Medulla oblongata (tissue), 1 donor: ENCODE data around the gene SSTR3.
"Not testable (repeated sequence)": the region's sequence is repeated elsewhere in the genome, so short reads cannot be mapped to it uniquely, and the experiment has no call there.

Experiments used
- DNase-seq: peaks from one replicate; pipeline ENCODE4 v3.0.0-alpha.2; 2015; ENCODE audit errors: extremely low spot score

Gene SSTR3

GRCh38 chr22:37242395-37242918 lies 30.2 kb upstream of the SSTR3 start:
- DNase-seq: peak; percentile 37

GRCh38 chr22:37241351-37242142 lies 29.3 kb upstream of the SSTR3 start:
- no peak for DNase-seq

GRCh38 chr22:37240941-37241320 lies 28.7 kb upstream of the SSTR3 start:
- DNase-seq: no peak

GRCh38 chr22:37240240-37240940 lies 28.1 kb upstream of the SSTR3 start:
- no peak for DNase-seq

GRCh38 chr22:37239336-37240239 lies 27.3 kb upstream of the SSTR3 start:
- no peak for DNase-seq

GRCh38 chr22:37237371-37238268 lies 25.3 kb upstream of the SSTR3 start:
- no peak for DNase-seq

GRCh38 chr22:37235897-37236607 lies 23.8 kb upstream of the SSTR3 start:
- DNase-seq: no peak

- DNase-seq: no peak
Measured at GRCh38 chr22:37234736-37235711, 22.7 kb upstream of the SSTR3 start.

- no peak for DNase-seq
Measured at GRCh38 chr22:37233751-37234631, 21.7 kb upstream of the SSTR3 start.

GRCh38 chr22:37233371-37233750 lies 21.1 kb upstream of the SSTR3 start:
- not testable (repeated sequence) for DNase-seq

GRCh38 chr22:37232140-37232998 lies 20.1 kb upstream of the SSTR3 start:
- DNase-seq: no peak

GRCh38 chr22:37231406-37232139 lies 19.3 kb upstream of the SSTR3 start:
- DNase-seq: no peak

GRCh38 chr22:37230673-37231405 lies 18.6 kb upstream of the SSTR3 start:
- DNase-seq: no peak

- DNase-seq: no peak
Measured at GRCh38 chr22:37229805-37230672, 17.8 kb upstream of the SSTR3 start.
